K562 (cell line): ENCODE measurements around the gene PPP1R3E. TPM values are rescaled to one million over a fixed set of nuclear protein-coding genes. Genes with fewer than 3 reads are reported as not detected.

Experiments used
- ATAC-seq: fragments of 200-7000 bp; cut with Tn5 transposase; 3 replicates; pipeline ENCODE4 v1.9.1; 2020; ENCODE audit warnings: moderate library complexity
- Bru-seq: library from RNA; stranded (reverse); fragments of 400-500 nt; gene quantifications from one replicate; lab custom pipeline; 2021; lab: Mats Ljungman, UMichigan
- BruChase-seq, 2 experiments: library from RNA; stranded (reverse); fragments of 400-500 nt; gene quantifications; one replicate each; lab custom pipeline; 2021; lab: Mats Ljungman, UMichigan
- BruUV-seq: library from RNA; stranded (reverse); fragments of 400-500 nt; replicated peaks from 2 replicates; lab custom pipeline; 2021; lab: Mats Ljungman, UMichigan
- CTCF ChIA-PET: fragments of 300-600 bp; formaldehyde crosslinking; extraction: SDS; loops from one replicate; lab custom pipeline; 2021; ENCODE audit warnings: low intra/inter-chr PET ratio; lab: Yijun Ruan, JAX
- POLR2A ChIA-PET: fragments of 300-600, 350-650 bp; sonication (Branson Sonifier 250); formaldehyde crosslinking; extraction: SDS; loops from one replicate; lab custom pipeline; 2021; ENCODE audit warnings: antibody characterized with exemption, inconsistent platforms; lab: Yijun Ruan, JAX
- DNase-seq, 4 experiments: peaks; one replicate each; pipeline versions ENCODE4 v3.0.0 to v3.0.0-alpha.2; 2011 to 2018; ENCODE audit warnings: low spot score in 3 of 4, mixed read lengths in 3 of 4; ENCODE audit errors: extremely low read depth in 1 of 4
- FAIRE-seq: peaks from 2 replicates; lab custom pipeline; 2011; peaks lifted over from hg19 to GRCh38; lab: Jason Lieb, UNC
- H2AFZ ChIP-seq: 2 replicates; pipeline ENCODE4 v1.6.0; 2011; ENCODE audit warnings: low read depth, low read length, control low read depth, inconsistent platforms
- H3K27ac ChIP-seq: fragments of 200-600 bp; 3 replicates; pipeline ENCODE4 v1.8.0; 2011; ENCODE audit warnings: low read depth, mild to moderate bottlenecking, control low read depth, inconsistent platforms, low read length, moderate library complexity, mixed read lengths; ENCODE audit errors: extremely low read depth
- H3K27me3 ChIP-seq, 2 experiments: fragments of 300-600 bp in 1 of 2; 2 replicates in 1 of 2; 3 replicates in 1 of 2; pipeline versions ENCODE4 v1.6.0 to v1.8.0; 2011; ENCODE audit warnings: inconsistent platforms in 2 of 2, low read length in 2 of 2, mild to moderate bottlenecking in 1 of 2, mixed read lengths in 1 of 2, moderate library complexity in 1 of 2; ENCODE audit not compliant: control insufficient read depth in 2 of 2, insufficient read depth in 2 of 2
- H3K36me3 ChIP-seq: fragments of 300-600 bp; 3 replicates; pipeline ENCODE4 v1.8.0; 2011; ENCODE audit warnings: mild to moderate bottlenecking, low read length, inconsistent platforms; ENCODE audit not compliant: control insufficient read depth, insufficient read depth
- H3K4me1 ChIP-seq, 2 experiments: fragments of 200-600 bp in 1 of 2; replicated peaks in 1 of 2; 2 replicates in 1 of 2; 3 replicates in 1 of 2; pipeline versions ENCODE4 v1.5.1 to v1.8.0; 2011; ENCODE audit warnings: inconsistent platforms in 2 of 2, low read length in 2 of 2, mild to moderate bottlenecking in 1 of 2, mixed read lengths in 1 of 2, moderate library complexity in 1 of 2; ENCODE audit not compliant: control insufficient read depth in 2 of 2, insufficient read depth in 2 of 2
- H3K4me2 ChIP-seq: 2 replicates; pipeline ENCODE4 v1.6.1; 2011; ENCODE audit warnings: low read length, control low read depth, inconsistent platforms, mixed read lengths; ENCODE audit not compliant: insufficient read depth
- H3K4me3 ChIP-seq: fragments of 200-600 bp; sonication (generic), shearing (Covaris generic); 2 replicates; pipeline ENCODE4 v1.5.1; 2016; ENCODE audit warnings: control low read depth, inconsistent platforms
- H3K79me2 ChIP-seq: fragments of 200-600 bp; 3 replicates; pipeline ENCODE4 v1.8.0; 2011; ENCODE audit warnings: low read length, inconsistent platforms; ENCODE audit not compliant: control insufficient read depth, insufficient read depth
- H3K9ac ChIP-seq, 2 experiments: 2 replicates each; pipeline versions ENCODE4 v1.6.0 to v1.6.1; 2011; ENCODE audit warnings: low read depth in 2 of 2, low read length in 2 of 2, control low read depth in 1 of 2, inconsistent platforms in 1 of 2, mild to moderate bottlenecking in 1 of 2, mixed read lengths in 1 of 2; ENCODE audit not compliant: insufficient read depth in 1 of 2
- H3K9me1 ChIP-seq: one replicate; pipeline ENCODE4 v1.6.0; 2011; ENCODE audit warnings: inconsistent platforms, mild to moderate bottlenecking, low read length, moderate library complexity; ENCODE audit not compliant: control insufficient read depth, insufficient read depth
- H3K9me3 ChIP-seq: replicated peaks from 2 replicates; pipeline ENCODE4 v1.5.1; 2011; ENCODE audit warnings: low read depth, low read length, inconsistent platforms; ENCODE audit not compliant: control insufficient read depth, insufficient read depth
- H4K20me1 ChIP-seq: replicated peaks from 2 replicates; pipeline ENCODE4 v1.6.1; 2011; ENCODE audit warnings: low read length, inconsistent platforms, mixed read lengths; ENCODE audit not compliant: control insufficient read depth, insufficient read depth
- EGR1 ChIP-seq: fragments of 450-650 bp; conservative IDR thresholded peaks from 2 replicates; pipeline ENCODE4 v1.6.1; 2017; ENCODE audit warnings: mild to moderate bottlenecking
- HCFC1 ChIP-seq: IDR thresholded peaks from 2 replicates; pipeline ENCODE4 v1.6.1; 2012; ENCODE audit warnings: low read depth, low read length, improper control_type of control experiment
- KAT7 ChIP-seq: sonication (generic); formaldehyde crosslinking; IDR thresholded peaks from 2 replicates; pipeline ENCODE4 v1.8.0; 2022; ENCODE audit warnings: missing genetic modification reagents, mild to moderate bottlenecking, borderline replicate concordance
- LCOR ChIP-seq: sonication (generic); formaldehyde crosslinking; IDR thresholded peaks from 2 replicates; pipeline ENCODE4 v1.8.0; 2022; ENCODE audit warnings: mild to moderate bottlenecking, missing genetic modification reagents
- POLR2G ChIP-seq: fragments of 200-400 bp; formaldehyde crosslinking; IDR thresholded peaks from 2 replicates; pipeline ENCODE4 v1.6.1; 2017; ENCODE audit warnings: low read depth, mild to moderate bottlenecking, antibody characterized with exemption, low read length, moderate library complexity
- RBM15 ChIP-seq: fragments of 200-400 bp; formaldehyde crosslinking; IDR thresholded peaks from 2 replicates; pipeline ENCODE4 v1.6.1; 2018; ENCODE audit warnings: mild to moderate bottlenecking, low read length, moderate library complexity; ENCODE audit not compliant: insufficient read depth
- RCOR1 ChIP-seq, 2 experiments: IDR thresholded peaks; 2 replicates each; pipeline ENCODE4 v1.6.1; 2012; ENCODE audit warnings: low read depth in 2 of 2, low read length in 2 of 2, borderline replicate concordance in 1 of 2, improper control_type of control experiment in 1 of 2
- SMARCA4 ChIP-seq: fragments of 450-650 bp; IDR thresholded peaks from 2 replicates; pipeline ENCODE4 v1.6.1; 2016
- TEAD4 ChIP-seq, 2 experiments: sonication (generic) in 1 of 2; formaldehyde crosslinking in 1 of 2; IDR thresholded peaks; 2 replicates each; pipeline versions ENCODE4 v1.6.1 to v1.8.0; 2012 to 2022; ENCODE audit warnings: borderline replicate concordance in 1 of 2, inconsistent platforms in 1 of 2, low read length in 1 of 2, mild to moderate bottlenecking in 1 of 2, missing genetic modification reagents in 1 of 2
- ZFP30 ChIP-seq: fragments of 250-450 bp; sonication (Bioruptor Pico); IDR thresholded peaks from 2 replicates; pipeline ENCODE4 v1.8.0; 2022; ENCODE audit warnings: moderate library complexity, mild to moderate bottlenecking, inconsistent platforms, borderline replicate concordance
- ZFP36 ChIP-seq: fragments of 150-350 bp; IDR thresholded peaks from 2 replicates; pipeline ENCODE4 v1.6.1; 2018; ENCODE audit warnings: low read length, low read depth; ENCODE audit not compliant: partially characterized antibody
- ZZZ3 ChIP-seq: fragments of 450-650 bp; IDR thresholded peaks from 2 replicates; pipeline ENCODE4 v1.6.1; 2016; ENCODE audit warnings: antibody characterized with exemption, mild to moderate bottlenecking, moderate library complexity
- WGBS: fragments of 100-300 bp; shearing (Covaris generic); methylation state at CpG from one replicate; pipeline ENCODE4 v1.1.6; 2016; ENCODE audit warnings: low coverage, mixed read lengths; ENCODE audit not compliant: insufficient coverage; ENCODE audit errors: missing lambda C conversion rate; 5-methylcytosine and 5-hydroxymethylcytosine counted together
- in situ Hi-C: fragments of 300-500 bp; cut with MboI; formaldehyde crosslinking; loops from 4 replicates; pipeline ENCODE4 v1.15.0; 2018; ENCODE audit warnings: inconsistent platforms, mixed read lengths
- intact Hi-C: fragments of 100-400 bp; cut with micrococcal nuclease; formaldehyde crosslinking; loops from 2 replicates; pipeline ENCODE4 v1.14.2; 2022
- long read RNA-seq, 3 experiments: library from polyadenylated mRNA in 2 of 3; library from RNA in 1 of 3; unstranded in 2 of 3; stranded (forward) in 1 of 3; transcript quantifications; one replicate each; pipeline ENCODE4 v2.0.0, GENCODE V29; 2019 to 2022
- polyA minus RNA-seq, 3 experiments: library from RNA; depleted of rRNA, polyadenylated mRNA; stranded (reverse); fragments of >200 nt; gene quantifications; 2 replicates each; pipeline ENCODE4 v1.2.3, GENCODE V29; 2011
- polyA plus RNA-seq, 8 experiments: library from polyadenylated mRNA; depleted of rRNA in 4 of 8; stranded (reverse) in 5 of 8; unstranded in 3 of 8; fragments of >200 nt; fragmentation: Nextera tagmentation in 2 of 8; fragmentation: Illumina TruSeq in 1 of 8; extraction: Ambion mirVana in 2 of 8; extraction: Trizol in 1 of 8; gene quantifications; 2 replicates each; pipeline versions ENCODE4 v1.2.1 to v1.2.3, GENCODE V29; 2011 to 2014; ENCODE audit warnings: inconsistent platforms in 1 of 8, missing spikeins in 1 of 8
- total RNA-seq, 7 experiments: library from RNA; depleted of rRNA in 6 of 7; stranded (reverse); fragments of >200 nt in 6 of 7; fragmentation: Illumina TruSeq in 2 of 7; extraction: Trizol in 2 of 7; gene quantifications; 2 replicates each; pipeline versions ENCODE4 v1.2.1 to v1.2.3, GENCODE V29; 2011 to 2021; ENCODE audit warnings: low replicate concordance in 1 of 7
- TF ChIP-seq, protein P1 (sequence below): sonication (generic); formaldehyde crosslinking; IDR thresholded peaks from 2 replicates; pipeline ENCODE4 v1.8.0; 2022; ENCODE audit warnings: mild to moderate bottlenecking, missing genetic modification reagents, borderline replicate concordance

PPP1R3E gene
- total RNA-seq (2011; cell fraction: chromatin; rRNA removed; ENCODE audit: low replicate concordance) = 49.7 and 58.2 TPM in 2 replicates
- 37.2 and 38.4 TPM in 2 replicates for total RNA-seq (2011; cell fraction: nucleolus; rRNA removed)
- total RNA-seq (2011; cell fraction: nucleoplasm; rRNA removed) = 66.3 and 102 TPM in 2 replicates
- total RNA-seq (2014; rRNA removed) (2.8 and 3.2 TPM in 2 replicates), total RNA-seq (2014; rRNA removed; fragmentation: Illumina TruSeq; extraction: Trizol) (7.1 and 8.4 TPM in 2 replicates), total RNA-seq (2015; rRNA removed; fragmentation: Illumina TruSeq; extraction: Trizol) (7.2 and 8.5 TPM in 2 replicates), total RNA-seq (2021) (7.3 and 7.6 TPM in 2 replicates), polyA plus RNA-seq (2011; rRNA removed) (18.4 and 26.2 TPM in 2 replicates), polyA plus RNA-seq (2014; fragmentation: Illumina TruSeq; extraction: Trizol) (11.5 and 13.4 TPM in 2 replicates), polyA plus RNA-seq (2014; fragmentation: Nextera tagmentation; extraction: Ambion mirVana) (1 to 10 TPM; 3.4 to 3.9 TPM), polyA plus RNA-seq (2014; rRNA removed) (12.9 and 18.5 TPM in 2 replicates), polyA minus RNA-seq (2011; rRNA and poly(A)+ RNA removed) (10.7 and 11.8 TPM in 2 replicates), Bru-seq, nascent RNA (percentile 76 among the genes with signal in this experiment), BruChase-seq, experiment 1, labeled RNA remaining after a 2-hour chase (percentile 71 among the genes with signal in this experiment), BruChase-seq, experiment 2, labeled RNA remaining after a 6-hour chase (percentile 71 among the genes with signal in this experiment)
- 8.7 and 19.6 TPM in 2 replicates for polyA plus RNA-seq (2011; cell fraction: cytosol; rRNA removed)
- polyA plus RNA-seq (2011; cell fraction: nucleus; rRNA removed) = 94.0 and 103 TPM in 2 replicates
- 11.7 and 31.6 TPM in 2 replicates for polyA plus RNA-seq (2012)
- polyA minus RNA-seq (2011; cell fraction: cytosol; rRNA and poly(A)+ RNA removed) = 2.5 and 4.6 TPM in 2 replicates
- polyA minus RNA-seq (2011; cell fraction: nucleus; rRNA and poly(A)+ RNA removed) = 12.1 and 20.7 TPM in 2 replicates
- long read RNA-seq, experiment 1, partial matches to known transcripts = 1 of 10 reads
- long read RNA-seq, experiment 1, other reads (novel, unspliced or antisense) = 9 of 10 reads
- long read RNA-seq, experiment 2, partial matches to known transcripts = 0 of 6 reads
- long read RNA-seq, experiment 2, other reads (novel, unspliced or antisense) = 6 of 6 reads
- long read RNA-seq, experiment 3, partial matches to known transcripts = 0 of 2 reads
- long read RNA-seq, experiment 3, other reads (novel, unspliced or antisense) = 2 of 2 reads

DNA sequence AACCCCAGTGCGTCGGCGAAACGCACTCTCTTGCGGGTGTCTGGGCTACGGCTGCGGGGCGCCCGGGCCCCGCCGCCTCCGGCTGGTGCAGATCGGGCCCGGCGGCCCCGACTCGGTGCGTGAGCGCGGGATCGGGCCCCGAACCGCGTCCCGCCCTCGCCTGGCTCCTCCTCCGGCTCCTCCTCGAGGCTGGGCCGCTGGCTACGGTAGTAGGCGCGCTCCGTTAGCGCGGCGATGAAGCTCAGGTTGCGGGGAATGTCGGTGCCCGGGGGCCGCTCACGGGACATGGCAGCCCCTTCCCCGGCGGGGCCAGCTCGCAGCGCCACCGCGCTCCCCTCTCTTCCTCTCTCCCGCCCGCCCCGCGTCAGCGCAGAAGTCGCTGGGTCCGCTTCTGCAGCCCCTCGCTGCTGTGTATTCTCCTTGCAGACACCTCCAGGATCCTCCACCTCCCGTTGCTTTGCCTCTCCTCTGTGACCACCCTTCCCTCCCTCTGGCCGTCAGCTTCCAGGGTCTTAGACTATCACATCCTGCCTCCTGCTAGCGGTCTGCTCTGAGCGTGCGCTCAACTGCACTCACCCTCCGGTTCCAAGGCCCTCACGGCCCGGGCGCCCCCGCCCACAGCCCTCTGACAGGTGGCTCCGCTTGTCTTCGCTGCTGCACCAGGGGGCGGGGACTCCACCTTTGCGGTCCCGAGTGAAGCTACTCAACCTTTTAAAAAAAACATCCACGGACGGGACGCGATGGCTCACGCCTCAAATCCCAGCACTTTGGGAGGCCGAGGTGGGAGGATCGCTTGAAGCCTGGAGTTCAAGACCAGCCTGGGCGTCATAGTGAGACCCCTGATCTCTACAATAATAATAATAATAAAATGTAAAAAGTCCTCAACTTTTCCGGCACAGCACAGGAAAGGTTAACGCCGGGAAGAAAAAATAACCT lies at the start of gene PPP1R3E:
Gene PPP1R3E, minus strand, starts transcription at position 570 of the 936 bp plus-strand sequence. Its CDS starts 283 bp downstream, at position 287.
- BruUV-seq = no TSS peak
- FAIRE-seq = peak; percentile 56
- Histone ChIP-seq H3K4me1 (peaks cover 24 to 35% of the 10 kb centered on the region in 2 experiments), H3K36me3 (peaks cover 17% of the 10 kb centered on the region; the same call in 2 of the 3 replicates), H3K4me2 (peak within 1 kb of the TSS; percentile 96), H3K27me3 (no peaks in the 10 kb centered on the region), H3K9me3 (no peaks in the 10 kb centered on the region), H4K20me1 (no peaks in the 10 kb centered on the region), H3K9me1 (peaks cover under 1% of the 10 kb centered on the region), H3K79me2 (peaks cover 31% of the 10 kb centered on the region), H2AFZ (peak within 1 kb of the TSS; percentile 93), H3K27ac (peak within 1 kb of the TSS; percentile 90), H3K4me3 (peak within 1 kb of the TSS; percentile 67), H3K9ac (peak within 1 kb of the TSS; percentile 79 to 95)
- POLR2A ChIA-PET = interaction anchor here (0.6 to 2.8 kb wide), 8 partner anchors 15 to 208 kb away, joined by 3 to 29 read pairs (median 6); partner anchors contain the start of genes ACIN1, C14orf119, HOMEZ and PABPN1
- in situ Hi-C loops (no loop called here), intact Hi-C loops (loop anchor here (5.0 kb wide), 2 partner anchors 115 to 180 kb away; no protein-coding TSS in a partner anchor)
- DNase-seq = peak; percentile 62 to 87 (median 67)
- 5% methylated on average over 47 of the region's 81 CpGs for WGBS
- CTCF ChIA-PET = interaction anchor here (1.4 to 5.9 kb wide), 3 partner anchors 37 to 181 kb away, joined by 4 to 58 read pairs (median 57); no protein-coding TSS in a partner anchor
- ATAC-seq = peak; percentile 68
- TF ChIP-seq RBM15 (no peak), KAT7 (CRISPR knock-in tag) (peak; percentile 51; the same call in 1 of the 2 replicates), SMARCA4 (no peak), POLR2G (peak; percentile 82), TEAD4 (IDR thresholded peaks at IDR 0.05; ENCODE audit: low read length) (no peak), TEAD4 (CRISPR knock-in tag; IDR thresholded peaks at IDR 0.05; ENCODE audit: borderline replicate concordance) (peak; percentile 38; the same call in 1 of the 2 replicates), EGR1 (peak; percentile 48), ZFP30 (CRISPR knock-in tag) (no peak), HCFC1 (no peak), LCOR (no peak), ZZZ3 (no peak), ZFP36 (no peak), RCOR1 (IDR thresholded peaks at IDR 0.05; ENCODE audit: borderline replicate concordance in 1 of 2, low read depth in 2 of 2, low read length in 2 of 2) (no peak)
- TF ChIP-seq, protein P1, sequence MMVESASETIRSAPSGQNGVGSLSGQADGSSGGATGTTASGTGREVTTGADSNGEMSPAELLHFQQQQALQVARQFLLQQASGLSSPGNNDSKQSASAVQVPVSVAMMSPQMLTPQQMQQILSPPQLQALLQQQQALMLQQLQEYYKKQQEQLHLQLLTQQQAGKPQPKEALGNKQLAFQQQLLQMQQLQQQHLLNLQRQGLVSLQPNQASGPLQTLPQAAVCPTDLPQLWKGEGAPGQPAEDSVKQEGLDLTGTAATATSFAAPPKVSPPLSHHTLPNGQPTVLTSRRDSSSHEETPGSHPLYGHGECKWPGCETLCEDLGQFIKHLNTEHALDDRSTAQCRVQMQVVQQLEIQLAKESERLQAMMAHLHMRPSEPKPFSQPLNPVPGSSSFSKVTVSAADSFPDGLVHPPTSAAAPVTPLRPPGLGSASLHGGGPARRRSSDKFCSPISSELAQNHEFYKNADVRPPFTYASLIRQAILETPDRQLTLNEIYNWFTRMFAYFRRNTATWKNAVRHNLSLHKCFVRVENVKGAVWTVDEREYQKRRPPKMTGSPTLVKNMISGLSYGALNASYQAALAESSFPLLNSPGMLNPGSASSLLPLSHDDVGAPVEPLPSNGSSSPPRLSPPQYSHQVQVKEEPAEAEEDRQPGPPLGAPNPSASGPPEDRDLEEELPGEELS (CRISPR knock-in tag) = no peak
